Fibroblast of lung (primary cell): ENCODE measurements around the gene PHLDA1.

Experiments
- CTCF ChIP-seq, 2 donors: IDR thresholded peaks in 1 of 2; conservative IDR thresholded peaks in 1 of 2; 1 replicate in 1 of 2; 2 replicates in 1 of 2; pipeline ENCODE4 v1.5.1; 2011 to 2012; ENCODE audit warnings: low read length in 2 of 2, control low read depth in 1 of 2, inconsistent platforms in 1 of 2, low read depth in 1 of 2, mild to moderate bottlenecking in 1 of 2
- EZH2 ChIP-seq: IDR thresholded peaks from 2 replicates; pipeline ENCODE4 v1.5.1; 2012; ENCODE audit warnings: low read length, control low read depth, mild to moderate bottlenecking; ENCODE audit errors: missing control alignments

GRCh38 chr12:76055393-76055792 lies 23.8 kb upstream of the PHLDA1 start:
- no peak for TF ChIP-seq EZH2
- TF ChIP-seq CTCF (conservative IDR thresholded peaks at IDR 0.05 in 1 of 2, IDR thresholded peaks at IDR 0.05 in 1 of 2; ENCODE audit: low read depth in 1 of 2, low read length in 2 of 2), result peak in 1 of 2 donors; percentile 6
